HepG2 (cell line): ENCODE data around the gene PPP4C. TPM values are rescaled to one million over a fixed set of nuclear protein-coding genes. Genes with fewer than 3 reads are reported as not detected.
A peak's percentile ranks its signal among the peaks of the same experiment; 100 is the strongest.

ENCODE experiments used
- AGO2 ChIP-seq: fragments of 200-400 bp; formaldehyde crosslinking; optimal IDR thresholded peaks from 2 replicates; pipeline ENCODE3; 2017; ENCODE audit warnings: mild to moderate bottlenecking, low read depth, low read length, moderate library complexity
- EED ChIP-seq: sonication (generic); formaldehyde crosslinking; IDR thresholded peaks from 2 replicates; pipeline ENCODE4 v1.5.0; 2020; ENCODE audit warnings: mild to moderate bottlenecking, missing genetic modification reagents
- ESRRA ChIP-seq: sonication (generic); formaldehyde crosslinking; IDR thresholded peaks from 2 replicates; pipeline ENCODE4 v1.5.1; 2020; ENCODE audit warnings: mild to moderate bottlenecking, low read depth, missing genetic modification reagents
- ETS1 ChIP-seq: sonication (generic); formaldehyde crosslinking; IDR thresholded peaks from 2 replicates; pipeline ENCODE4 v1.4.0; 2020; ENCODE audit warnings: missing genetic modification reagents
- HDAC1 ChIP-seq: sonication (generic); formaldehyde crosslinking; IDR thresholded peaks from 2 replicates; pipeline ENCODE4 v1.5.1; 2020; ENCODE audit warnings: mild to moderate bottlenecking, missing genetic modification reagents
- MEF2D ChIP-seq: sonication (generic); formaldehyde crosslinking; IDR thresholded peaks from 2 replicates; pipeline ENCODE4 v1.5.1; 2020; ENCODE audit warnings: mild to moderate bottlenecking, missing genetic modification reagents
- PHF21A ChIP-seq: sonication (generic); formaldehyde crosslinking; IDR thresholded peaks from 2 replicates; pipeline ENCODE4 v1.5.0; 2020; ENCODE audit warnings: mild to moderate bottlenecking, missing genetic modification reagents
- PLSCR1 ChIP-seq: sonication (generic); formaldehyde crosslinking; IDR thresholded peaks from 2 replicates; pipeline ENCODE4 v1.5.0; 2020; ENCODE audit warnings: missing genetic modification reagents, mild to moderate bottlenecking, borderline replicate concordance
- POLR2AphosphoS2 ChIP-seq: IDR thresholded peaks from 2 replicates; pipeline ENCODE4 v1.6.1; 2011; ENCODE audit warnings: low read depth, low read length, improper control_type of control experiment
- RBFOX2 ChIP-seq: fragments of 200-400 bp; formaldehyde crosslinking; IDR thresholded peaks from 2 replicates; pipeline ENCODE4 v1.6.1; 2017; ENCODE audit warnings: low read depth, mild to moderate bottlenecking, low read length
- RBM39 ChIP-seq: fragments of 200-400 bp; formaldehyde crosslinking; IDR thresholded peaks from one replicate; pipeline ENCODE4 v1.6.1; 2018; ENCODE audit warnings: antibody characterized with exemption, mild to moderate bottlenecking, low read depth, low read length; ENCODE audit not compliant: poor library complexity, severe bottlenecking
- RCOR2 ChIP-seq: IDR thresholded peaks from 2 replicates; pipeline ENCODE4 v1.6.1; 2016; ENCODE audit warnings: missing biosample characterization, missing genetic modification reagents
- THAP8 ChIP-seq: sonication (generic); formaldehyde crosslinking; IDR thresholded peaks from 2 replicates; pipeline ENCODE4 v1.5.1; 2020; ENCODE audit warnings: missing genetic modification reagents, mild to moderate bottlenecking, borderline replicate concordance
- ZBTB20 ChIP-seq: sonication (generic); formaldehyde crosslinking; IDR thresholded peaks from 2 replicates; pipeline ENCODE4 v1.8.1; 2023; ENCODE audit warnings: missing genetic modification reagents, low read depth, mild to moderate bottlenecking, borderline replicate concordance
- ZBTB33 ChIP-seq: sonication (generic); formaldehyde crosslinking; IDR thresholded peaks from 2 replicates; pipeline ENCODE4 v1.4.0; 2020; ENCODE audit warnings: missing genetic modification reagents
- ZBTB38 ChIP-seq: sonication (generic); formaldehyde crosslinking; IDR thresholded peaks from 2 replicates; pipeline ENCODE4 v1.5.1; 2020; ENCODE audit warnings: mild to moderate bottlenecking, missing genetic modification reagents
- ZC3H13 ChIP-seq: sonication (generic); formaldehyde crosslinking; IDR thresholded peaks from 2 replicates; pipeline ENCODE4 v1.8.1; 2023; ENCODE audit warnings: mild to moderate bottlenecking, missing genetic modification reagents, moderate library complexity
- ZNF280B ChIP-seq: sonication (generic); formaldehyde crosslinking; IDR thresholded peaks from 2 replicates; pipeline ENCODE4 v1.5.0; 2020; ENCODE audit warnings: missing genetic modification reagents, mild to moderate bottlenecking, borderline replicate concordance
- ZNF451 ChIP-seq: sonication (generic); formaldehyde crosslinking; IDR thresholded peaks from 2 replicates; pipeline ENCODE4 v1.5.0; 2020; ENCODE audit warnings: mild to moderate bottlenecking, missing genetic modification reagents
- ZNF605 ChIP-seq: sonication (generic); formaldehyde crosslinking; IDR thresholded peaks from 2 replicates; pipeline ENCODE4 v1.8.0; 2022; ENCODE audit warnings: mild to moderate bottlenecking, missing genetic modification reagents
- ZNF674 ChIP-seq: sonication (generic); formaldehyde crosslinking; IDR thresholded peaks from 2 replicates; pipeline ENCODE4 v1.5.0; 2020; ENCODE audit warnings: low read depth, mild to moderate bottlenecking, missing genetic modification reagents
- ZNF776 ChIP-seq: sonication (generic); formaldehyde crosslinking; IDR thresholded peaks from 2 replicates; pipeline ENCODE4 v1.4.0; 2020; ENCODE audit warnings: mild to moderate bottlenecking, missing genetic modification reagents
- polyA plus RNA-seq, 8 experiments: library from polyadenylated mRNA; depleted of rRNA in 3 of 8; stranded (reverse) in 7 of 8; unstranded in 1 of 8; fragments of >200 nt; fragmentation: Illumina TruSeq in 4 of 8; extraction: Trizol in 4 of 8; gene quantifications; 2 replicates each; pipeline versions ENCODE4 v1.2.1 to v1.2.3, GENCODE V29; 2011 to 2016; ENCODE audit warnings: low read depth in 4 of 8, missing spikeins in 1 of 8, mixed read lengths in 1 of 8; ENCODE audit not compliant: insufficient read depth in 1 of 8
- total RNA-seq, 5 experiments: library from RNA; depleted of rRNA; stranded (reverse); fragments of >200 nt; fragmentation: Illumina TruSeq; extraction: Trizol; gene quantifications; 2 replicates each; pipeline ENCODE4 v1.2.3, GENCODE V29; 2016; ENCODE audit warnings: low read depth in 1 of 5

Gene PPP4C
- total and polyA plus RNA-seq, 2 of the 13 experiments (the other 11 are each of a cell fraction or from before 2014, with no cell fraction given): 176 to 220 TPM

GRCh38 chr16:30066761-30067583, 8.8 kb upstream of the PPP4C start (continued):
- TF ChIP-seq RBFOX2 (peak; percentile 69), RCOR2 (CRISPR knock-in tag) (no peak), ZNF776 (CRISPR knock-in tag) (0 out of 2 replicates have a peak, but pooled peaks have one; percentile 56), PLSCR1 (CRISPR knock-in tag) (no peak), EED (CRISPR knock-in tag) (0 out of 2 replicates have a peak, but pooled peaks have one; percentile 47), RBM39 (no peak), ZNF280B (peak; percentile 82), POLR2AphosphoS2 (0 out of 2 replicates have a peak, but pooled peaks have one; percentile 45), HDAC1 (CRISPR knock-in tag) (0 out of 2 replicates have a peak, but pooled peaks have one; percentile 18), AGO2 (peak; percentile 64), PHF21A (CRISPR knock-in tag) (no peak), ZBTB38 (CRISPR knock-in tag) (peak; percentile 85), ZBTB20 (CRISPR knock-in tag) (peak; percentile 48; the same call in 1 of the 2 replicates), ZBTB33 (CRISPR knock-in tag) (peak; percentile 90), ZC3H13 (CRISPR knock-in tag) (0 out of 2 replicates have a peak, but pooled peaks have one; percentile 53), MEF2D (peak; percentile 22; the same call in 1 of the 2 replicates), ZNF674 (0 out of 2 replicates have a peak, but pooled peaks have one; percentile 41), THAP8 (CRISPR knock-in tag) (0 out of 2 replicates have a peak, but pooled peaks have one; percentile 48), ZNF605 (CRISPR knock-in tag) (peak; percentile 60; the same call in 1 of the 2 replicates), ZNF451 (CRISPR knock-in tag) (peak; percentile 57; the same call in 1 of the 2 replicates), ETS1 (CRISPR knock-in tag) (no peak), ESRRA (CRISPR knock-in tag) (peak; percentile 7; the same call in 1 of the 2 replicates)
